GM19324 (cell line): Measurements from ENCODE around the gene UTS2.

Experiments used
- ATAC-seq: cut with Tn5 transposase; IDR thresholded peaks from one replicate; pipeline ENCODE4 v1.9.1; 2021; ENCODE audit warnings: mild to moderate bottlenecking, moderate library complexity; ENCODE audit not compliant: unreplicated experiment, low FRiP score

UTS2 gene

DNA sequence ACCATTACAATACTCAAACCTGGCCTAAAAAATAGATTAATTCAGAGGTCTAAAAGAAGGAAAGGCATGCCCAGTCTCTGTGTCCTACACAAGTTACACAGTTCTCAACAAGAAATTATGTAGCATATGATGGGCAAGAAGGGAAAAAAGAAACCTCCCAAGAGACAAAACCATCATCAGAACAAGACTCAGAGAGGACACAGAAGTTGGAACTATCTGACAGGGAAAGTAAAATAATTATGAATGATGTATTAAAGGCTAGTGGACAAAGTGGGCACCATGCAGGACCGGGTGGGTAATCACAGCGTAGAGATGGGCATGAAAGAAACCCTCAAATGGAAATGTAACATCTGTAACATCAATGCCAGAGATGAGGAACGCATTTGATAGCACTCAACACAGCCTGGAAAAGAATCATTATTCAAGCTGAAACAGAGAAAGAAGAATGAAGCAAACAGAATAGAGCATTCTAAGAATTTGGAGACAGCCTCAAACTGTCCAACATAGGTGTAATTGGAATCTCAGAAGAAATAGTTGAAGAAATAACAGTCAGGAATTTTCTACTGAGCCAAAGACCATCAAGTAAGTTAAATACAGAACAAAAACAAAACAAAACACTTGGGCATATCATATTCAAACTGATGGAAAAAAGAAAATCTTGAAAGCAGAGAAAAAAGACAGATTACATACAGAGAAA lies 39.0 kb downstream of the UTS2 start:
- ATAC-seq: no peak

DNA sequence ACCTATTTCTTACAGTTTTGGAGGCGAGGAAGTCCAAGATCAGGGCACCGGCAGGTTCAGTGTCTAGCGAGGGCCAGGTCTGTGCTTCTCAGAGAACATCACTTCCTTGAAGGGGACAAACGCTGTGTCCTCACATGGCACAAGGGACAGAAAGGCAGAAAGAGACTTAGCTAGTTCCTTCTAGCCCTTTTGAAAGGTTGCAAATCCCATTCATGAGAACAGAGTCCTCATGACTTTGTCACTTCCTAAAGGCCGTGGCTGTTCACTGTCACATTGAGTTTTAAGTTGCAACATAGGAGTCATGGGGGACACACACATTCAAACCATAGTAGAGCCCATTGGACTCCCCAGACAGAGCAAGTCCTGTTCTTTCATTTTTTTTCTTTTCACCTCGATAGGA lies 41.4 kb downstream of the UTS2 start:
- no peak for ATAC-seq

DNA sequence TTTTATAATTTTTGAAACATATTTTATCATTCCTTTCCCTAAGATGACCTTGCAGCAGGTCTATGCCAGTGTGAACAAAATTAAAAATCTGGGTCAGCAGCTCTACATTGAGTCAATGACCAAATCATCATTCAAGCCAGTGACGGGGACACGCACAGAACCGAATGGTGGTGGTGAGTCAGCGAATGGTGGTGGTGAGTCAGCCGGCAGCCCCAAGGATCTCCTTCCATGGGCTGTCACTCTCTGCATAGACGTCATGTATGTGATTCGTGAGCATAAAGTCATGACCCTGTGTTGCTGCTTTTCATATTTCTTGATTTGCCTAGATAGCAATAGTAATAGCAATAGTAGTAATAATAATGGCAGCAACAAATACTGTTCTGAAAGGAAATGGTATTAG lies 42.5 kb downstream of the UTS2 start:
- no peak for ATAC-seq

DNA sequence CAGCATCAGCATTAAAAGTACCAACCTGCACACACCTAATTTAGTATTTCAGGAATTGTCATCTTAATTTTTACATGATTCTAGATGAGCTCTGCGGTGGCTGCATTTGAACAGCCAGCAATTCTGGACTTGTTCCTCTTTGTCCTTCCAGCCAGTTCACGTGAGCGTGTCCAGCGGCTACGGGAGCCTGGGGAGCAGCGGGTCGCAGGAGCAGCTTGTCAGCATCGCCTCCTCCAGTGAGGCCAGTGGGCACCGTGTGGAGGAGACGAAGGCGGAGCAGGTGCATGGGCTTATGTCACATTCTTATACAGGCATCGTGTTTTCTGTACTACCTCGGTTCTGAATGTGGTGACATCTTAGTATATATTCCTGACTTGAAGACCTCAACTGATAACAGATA lies 43.1 kb downstream of the UTS2 start:
- no peak for ATAC-seq

DNA sequence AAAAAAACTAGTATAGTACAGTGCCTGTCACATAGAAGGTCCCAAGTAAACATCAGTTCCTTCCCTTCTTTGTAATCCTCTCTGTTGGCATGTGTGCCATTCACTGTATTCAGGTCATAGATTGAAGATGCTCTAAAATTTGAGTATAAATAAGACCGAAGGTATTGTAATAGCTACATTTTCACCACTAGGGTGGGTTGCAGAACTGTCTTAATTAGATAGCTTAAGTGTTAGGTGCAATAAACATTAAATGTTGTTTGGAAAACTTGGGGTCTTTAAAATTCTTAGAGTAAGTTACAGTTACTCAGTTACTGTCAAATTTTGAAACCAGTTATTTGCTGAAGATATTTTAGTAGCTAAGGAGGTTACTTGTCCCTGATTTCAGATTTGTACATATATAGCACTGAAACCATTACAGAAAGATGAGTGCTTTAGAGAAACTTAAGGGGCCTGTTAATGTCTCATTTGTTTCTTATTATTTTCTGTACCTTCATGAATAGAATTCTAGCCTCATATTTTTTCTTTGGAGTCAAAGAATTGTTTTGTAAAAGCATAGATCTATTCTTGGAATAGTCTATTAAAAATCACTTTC lies 44.5 kb downstream of the UTS2 start:
- no peak for ATAC-seq

DNA sequence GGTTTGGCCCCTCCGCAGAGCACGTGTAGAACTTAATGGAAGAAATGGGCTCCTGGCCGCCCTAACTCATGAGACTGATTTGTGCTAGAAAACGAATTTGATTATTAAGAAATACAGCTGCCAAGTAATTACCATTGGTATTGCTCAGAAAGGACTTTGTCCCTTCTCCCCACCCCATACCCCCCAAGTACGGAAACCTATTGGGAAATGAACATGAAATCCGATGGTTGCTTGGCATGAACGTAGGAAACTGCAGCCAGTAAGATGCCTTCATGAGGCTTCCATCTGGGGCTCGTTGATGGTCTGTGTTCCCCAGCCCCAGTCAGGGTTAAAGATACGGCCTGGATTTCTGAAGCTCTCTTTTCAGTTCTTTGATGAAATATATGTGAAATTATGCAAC lies 47.4 kb downstream of the UTS2 start:
- ATAC-seq: no peak
